NT2/D1 (cell line): ENCODE data around the gene B4GALT7.

Source experiments
- DNase-seq: peaks from one replicate; pipeline ENCODE4 v3.0.0-alpha.2; 2011; ENCODE audit warnings: low read depth, low spot score
- H3K27me3 ChIP-seq: 2 replicates; pipeline ENCODE4 v1.6.0; 2011; ENCODE audit warnings: mild to moderate bottlenecking; ENCODE audit not compliant: insufficient read length, insufficient read depth
- H3K36me3 ChIP-seq: 2 replicates; pipeline ENCODE4 v1.6.1; 2011; ENCODE audit warnings: mild to moderate bottlenecking, low read length, mixed read lengths; ENCODE audit not compliant: insufficient read depth, insufficient read length
- H3K4me1 ChIP-seq: 2 replicates; pipeline ENCODE4 v1.5.1; 2011; ENCODE audit not compliant: insufficient read depth, insufficient read length
- H3K4me3 ChIP-seq: 2 replicates; pipeline ENCODE4 v1.5.1; 2011; ENCODE audit warnings: low read depth; ENCODE audit not compliant: insufficient read length
- H3K9ac ChIP-seq: 2 replicates; pipeline ENCODE4 v1.6.0; 2011; ENCODE audit warnings: low read depth; ENCODE audit not compliant: insufficient read length
- H3K9me3 ChIP-seq: 2 replicates; pipeline ENCODE4 v1.5.1; 2011; ENCODE audit warnings: mild to moderate bottlenecking, low read length; ENCODE audit not compliant: insufficient read depth
- SUZ12 ChIP-seq: IDR thresholded peaks from 2 replicates; pipeline ENCODE4 v1.6.1; 2011; ENCODE audit not compliant: insufficient read length, insufficient read depth; ENCODE audit errors: extremely low read depth
- YY1 ChIP-seq: IDR thresholded peaks from 2 replicates; pipeline ENCODE4 v1.6.1; 2011; ENCODE audit not compliant: insufficient read length, insufficient read depth
- ZNF274 ChIP-seq: IDR thresholded peaks from 2 replicates; pipeline ENCODE4 v1.6.1; 2011; ENCODE audit warnings: mild to moderate bottlenecking, low read depth, low read length

B4GALT7 gene, protein sequence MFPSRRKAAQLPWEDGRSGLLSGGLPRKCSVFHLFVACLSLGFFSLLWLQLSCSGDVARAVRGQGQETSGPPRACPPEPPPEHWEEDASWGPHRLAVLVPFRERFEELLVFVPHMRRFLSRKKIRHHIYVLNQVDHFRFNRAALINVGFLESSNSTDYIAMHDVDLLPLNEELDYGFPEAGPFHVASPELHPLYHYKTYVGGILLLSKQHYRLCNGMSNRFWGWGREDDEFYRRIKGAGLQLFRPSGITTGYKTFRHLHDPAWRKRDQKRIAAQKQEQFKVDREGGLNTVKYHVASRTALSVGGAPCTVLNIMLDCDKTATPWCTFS

DNA sequence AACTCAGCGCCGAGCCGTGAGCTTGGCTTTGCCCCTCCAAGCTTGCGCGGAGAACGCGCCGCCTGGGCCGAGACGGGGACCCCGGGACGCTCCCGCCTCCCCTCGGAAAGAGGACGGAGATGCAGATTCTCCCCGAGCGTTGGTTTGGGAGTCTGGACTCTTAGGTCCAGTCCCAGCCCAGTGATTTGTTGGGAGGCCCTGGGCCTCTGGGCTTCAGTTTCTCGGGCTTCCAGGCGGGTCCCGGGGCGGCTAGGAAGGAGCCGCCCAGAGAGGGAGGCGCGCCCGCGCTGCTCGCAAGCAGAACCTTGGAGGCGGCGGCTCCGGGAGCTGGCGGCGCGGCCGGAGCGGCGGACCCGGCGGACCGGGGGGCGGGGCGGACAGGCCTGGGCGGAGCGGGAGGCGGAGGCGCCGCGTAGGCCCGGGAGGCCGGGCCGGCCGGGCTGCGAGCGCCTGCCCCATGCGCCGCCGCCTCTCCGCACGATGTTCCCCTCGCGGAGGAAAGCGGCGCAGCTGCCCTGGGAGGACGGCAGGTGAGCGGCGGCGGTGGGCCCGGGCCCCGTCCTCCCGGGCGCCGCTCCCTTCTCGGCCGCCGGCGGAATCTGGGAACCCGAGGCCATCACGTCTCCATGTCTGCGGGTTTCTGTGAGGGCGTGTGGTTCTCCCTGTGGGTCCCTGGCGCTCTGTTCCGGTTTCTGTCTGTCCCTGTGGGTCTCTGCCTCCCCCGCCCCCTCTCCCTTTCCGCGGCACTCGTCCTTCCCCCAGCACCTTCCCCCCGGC lies at the start of gene B4GALT7:
Gene B4GALT7, plus strand, starts transcription at position 402 of the 777 bp plus-strand sequence. Its CDS starts 79 bp downstream, at position 481.
- peak; percentile 69 for DNase-seq
- H3K27me3 ChIP-seq = peaks cover 14% of the 10 kb centered on the region
- H3K4me1 ChIP-seq = peaks cover 2% of the 10 kb centered on the region
- TF ChIP-seq SUZ12 = no peak
- no peak for TF ChIP-seq ZNF274
- TF ChIP-seq YY1 = no peak
- peak within 1 kb of the TSS; percentile 87 for H3K4me3 ChIP-seq
- H3K36me3 ChIP-seq = peaks cover 30% of the 10 kb centered on the region
- H3K9ac ChIP-seq = peak within 1 kb of the TSS; percentile 88
- no peaks in the 10 kb centered on the region for H3K9me3 ChIP-seq

DNA sequence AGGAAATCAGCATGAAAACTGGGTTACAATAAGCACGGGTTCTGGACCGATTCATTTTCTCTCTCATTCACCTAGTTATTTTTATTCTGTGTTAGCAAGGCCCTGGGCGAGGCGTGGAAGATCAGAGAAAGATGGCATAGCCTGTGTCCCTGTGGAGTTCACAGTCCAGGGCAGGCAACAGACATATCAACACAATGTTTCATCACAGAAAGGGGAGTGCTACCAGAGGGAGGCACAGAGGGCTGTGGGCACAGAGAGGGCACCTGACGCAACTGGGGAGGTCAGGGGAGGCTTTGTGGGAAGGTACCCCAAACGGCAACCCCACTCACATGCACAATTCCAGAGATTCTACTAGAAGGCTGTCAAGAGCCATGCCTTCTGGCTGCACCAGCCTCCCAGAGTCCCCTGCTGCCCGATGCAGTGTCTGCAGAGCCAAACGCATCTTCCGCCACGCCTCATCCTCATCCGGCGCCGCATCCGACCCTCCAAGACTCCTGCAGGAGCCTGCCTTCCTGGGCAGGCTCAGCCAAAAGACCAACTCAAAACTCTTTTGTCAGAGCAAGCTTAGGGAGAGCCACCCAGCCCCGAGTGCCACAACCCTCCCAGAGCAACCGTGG lies 47.0 kb upstream of the B4GALT7 start:
- H3K9me3 ChIP-seq = no peaks in the 10 kb centered on the region
- H3K27me3 ChIP-seq = no peaks in the 10 kb centered on the region
- TF ChIP-seq ZNF274 (no peak), YY1 (no peak)
- peak overlapping the region; percentile 96 for H3K9ac ChIP-seq
- H3K36me3 ChIP-seq = peaks cover 45% of the 10 kb centered on the region
- H3K4me1 ChIP-seq = peaks cover 11% of the 10 kb centered on the region
- no peak for DNase-seq
- peak overlapping the region; percentile 91 for H3K4me3 ChIP-seq

DNA sequence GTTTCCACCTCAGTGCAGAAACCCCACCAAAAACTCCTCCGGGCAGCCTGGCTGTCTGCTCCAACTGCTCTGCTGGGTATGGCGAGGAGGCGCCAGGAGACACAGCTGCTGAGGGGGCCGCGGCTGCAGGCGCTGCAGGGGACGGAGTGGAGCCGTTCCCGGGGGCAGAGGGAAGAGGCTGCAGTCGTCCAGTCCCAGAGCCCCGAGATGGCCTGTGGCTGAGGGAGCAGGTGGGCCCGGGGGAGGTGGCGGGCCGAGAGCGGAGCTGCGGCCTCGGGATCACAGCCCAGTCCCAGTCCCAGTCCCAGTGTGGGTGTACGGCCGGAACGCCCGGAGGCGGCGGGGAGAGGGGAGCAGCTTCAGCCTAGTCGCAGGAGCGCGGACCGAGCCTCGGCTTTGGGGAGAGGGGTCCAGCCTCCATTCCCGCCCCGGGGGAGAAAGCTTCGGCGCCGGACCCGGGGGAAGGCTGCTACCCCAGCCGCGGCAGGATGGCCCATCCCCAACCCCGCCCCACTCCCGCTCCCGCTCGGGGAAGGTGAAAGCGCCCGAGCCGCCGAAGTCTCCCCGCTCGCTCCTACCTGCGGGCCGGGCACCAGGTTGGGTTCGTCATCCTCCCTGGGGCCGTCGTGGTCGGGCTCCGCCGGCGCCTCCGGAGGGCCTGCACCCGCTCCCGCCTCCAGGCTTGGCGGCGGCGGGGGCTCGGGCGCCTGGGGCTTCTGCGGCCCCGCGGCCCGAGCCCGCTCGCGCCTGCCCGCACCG lies 46.1 kb upstream of the B4GALT7 start:
- Histone ChIP-seq H3K9me3 (no peaks in the 10 kb centered on the region), H3K27me3 (no peaks in the 10 kb centered on the region), H3K9ac (peak overlapping the region; percentile 96), H3K4me3 (peak overlapping the region; percentile 91), H3K36me3 (peaks cover 40% of the 10 kb centered on the region), H3K4me1 (peaks cover 11% of the 10 kb centered on the region)
- no peak for TF ChIP-seq YY1
- no peak for TF ChIP-seq SUZ12
- TF ChIP-seq ZNF274 = no peak
- no peak for DNase-seq

DNA sequence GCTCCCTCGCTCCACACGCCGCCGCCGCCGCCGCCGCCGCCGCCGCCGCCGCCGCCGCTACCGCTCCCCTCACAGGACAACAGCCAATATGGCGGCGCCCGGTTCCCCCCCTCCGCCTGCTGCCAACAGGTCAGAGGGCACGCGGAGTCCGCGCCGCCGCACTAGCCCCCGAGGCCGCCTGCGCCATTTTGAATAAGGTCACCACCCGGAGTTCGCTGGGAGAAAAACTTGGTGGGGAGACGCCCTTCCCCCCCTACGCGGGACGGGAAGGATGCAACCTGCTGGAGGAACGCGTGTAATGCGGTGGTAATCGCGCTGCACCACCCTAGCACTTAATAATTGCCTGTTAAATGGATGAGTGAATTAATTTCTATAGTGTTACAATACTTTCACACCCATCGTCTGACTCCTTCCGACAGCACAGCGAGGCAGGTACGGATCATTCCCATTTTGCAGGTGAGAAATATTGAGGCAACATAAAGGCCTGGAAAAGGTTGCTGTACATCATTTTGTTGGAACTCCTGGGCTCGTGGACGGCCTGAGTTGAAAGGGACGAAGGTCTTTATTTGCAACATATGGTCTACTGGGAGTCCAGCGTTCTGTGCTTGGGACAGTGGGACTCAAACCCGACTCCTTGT lies 45.3 kb upstream of the B4GALT7 start, which contains the start of gene FAM193B:
Gene FAM193B, minus strand, starts transcription at position 90 of the 638 bp plus-strand sequence. CDS start 105 bp downstream, outside the sequence.
- peak; percentile 91 for DNase-seq
- peak within 1 kb of the TSS; percentile 96 for H3K9ac ChIP-seq
- TF ChIP-seq YY1 (peak; percentile 97), ZNF274 (no peak)
- H3K4me1 ChIP-seq = peaks cover 11% of the 10 kb centered on the region
- H3K27me3 ChIP-seq = no peaks in the 10 kb centered on the region
- peak within 1 kb of the TSS; percentile 91 for H3K4me3 ChIP-seq
- H3K9me3 ChIP-seq = no peaks in the 10 kb centered on the region
- peaks cover 37% of the 10 kb centered on the region for H3K36me3 ChIP-seq

DNA sequence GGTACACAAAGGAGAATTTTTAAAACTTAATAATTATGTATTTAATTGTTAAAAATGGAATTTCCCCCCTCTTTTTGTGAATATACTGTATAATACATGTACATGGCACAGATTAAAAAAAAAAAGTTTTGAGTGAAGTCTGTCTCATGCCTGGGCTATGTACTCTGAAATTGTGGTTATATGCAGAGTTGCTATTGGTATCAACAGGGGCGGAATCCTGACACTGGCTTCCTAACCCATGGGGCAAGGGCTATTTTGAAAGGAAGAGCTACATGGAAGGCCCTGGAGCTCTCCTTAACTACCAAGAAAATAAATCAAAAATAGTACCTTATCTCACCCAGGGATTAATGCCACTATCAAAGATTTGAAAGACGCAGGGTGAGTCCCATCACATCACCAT lies 44.7 kb upstream of the B4GALT7 start:
- H3K9me3 ChIP-seq = no peaks in the 10 kb centered on the region
- no peak overlapping the region for H3K4me3 ChIP-seq
- TF ChIP-seq SUZ12 = no peak
- no peak for TF ChIP-seq ZNF274
- TF ChIP-seq YY1 = no peak
- peaks cover 31% of the 10 kb centered on the region for H3K36me3 ChIP-seq
- H3K9ac ChIP-seq = no peak overlapping the region
- no peaks in the 10 kb centered on the region for H3K27me3 ChIP-seq
- no peak for DNase-seq
- peaks cover 11% of the 10 kb centered on the region for H3K4me1 ChIP-seq

DNA sequence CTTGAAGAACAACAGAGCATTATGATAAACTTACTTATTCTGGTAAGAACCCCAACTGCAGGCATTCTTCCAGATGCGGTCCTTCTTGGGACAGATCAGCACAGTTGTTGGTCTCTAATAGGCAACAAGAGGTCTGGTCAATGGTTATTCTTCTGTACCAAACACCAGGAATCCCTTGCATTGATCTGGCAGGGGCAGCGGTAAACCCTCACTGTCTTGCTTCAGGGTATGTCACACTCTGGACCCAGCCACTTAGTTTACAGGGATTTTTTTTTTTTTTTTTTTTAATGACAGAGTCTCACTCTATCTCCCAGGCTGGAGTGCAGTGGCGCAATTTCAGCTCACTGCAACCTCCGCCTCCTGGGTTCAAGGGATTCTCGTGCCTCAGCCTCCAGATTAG lies 44.3 kb upstream of the B4GALT7 start:
- peaks cover 26% of the 10 kb centered on the region for H3K36me3 ChIP-seq
- no peaks in the 10 kb centered on the region for H3K27me3 ChIP-seq
- peaks cover 11% of the 10 kb centered on the region for H3K4me1 ChIP-seq
- H3K4me3 ChIP-seq = no peak overlapping the region
- no peak for DNase-seq
- TF ChIP-seq SUZ12 = no peak
- TF ChIP-seq YY1 = no peak
- TF ChIP-seq ZNF274 = no peak
- peak overlapping the region; percentile 36 for H3K9ac ChIP-seq
- H3K9me3 ChIP-seq = no peaks in the 10 kb centered on the region; the same call in 1 of the 2 replicates
